ENCODE data around the gene LRRC47.

DNA sequence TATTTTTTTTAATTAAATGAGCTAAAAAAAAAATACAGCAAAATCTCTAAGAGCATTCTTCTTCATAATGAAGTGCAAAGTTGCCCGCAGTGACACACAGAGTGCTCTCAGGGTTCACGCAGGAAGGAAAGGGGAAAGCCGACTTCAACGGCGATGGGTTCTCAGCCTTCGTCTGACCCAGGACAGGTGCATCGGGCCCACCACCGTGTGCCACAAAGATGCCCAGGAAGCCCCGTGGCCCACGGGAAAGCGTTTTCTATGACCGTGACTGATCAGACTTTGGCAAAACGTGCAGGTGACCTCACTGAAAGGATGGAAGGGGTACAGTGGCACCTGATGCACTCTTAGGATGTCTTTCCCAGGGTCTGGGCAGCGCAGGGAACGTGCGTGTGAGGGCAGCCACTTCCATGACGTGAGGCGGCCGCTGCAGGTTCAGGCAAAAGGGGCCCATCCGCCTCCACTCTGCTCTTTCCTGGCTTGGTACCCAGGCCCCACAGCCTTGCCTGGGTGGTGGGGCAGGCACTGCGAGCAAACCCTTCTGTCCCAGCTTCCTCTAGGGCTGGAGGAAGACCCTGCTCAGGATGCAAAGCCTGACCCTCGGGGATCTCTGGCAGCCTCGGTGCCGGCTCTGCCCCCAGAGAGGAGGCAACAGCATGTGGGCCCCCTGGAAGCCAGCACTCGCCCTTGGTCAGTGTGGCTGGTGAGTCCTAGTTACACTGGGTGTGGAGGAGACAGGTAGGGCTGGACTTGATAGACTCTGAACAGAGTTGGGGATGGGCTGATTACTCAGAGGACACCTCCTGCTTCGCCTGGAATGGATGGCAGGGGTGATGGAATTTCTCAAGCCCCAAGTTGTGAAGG is 8.3 kb downstream of the LRRC47 start:
- TF ChIP-seq ZFP30 (CRISPR knock-in tag; IDR thresholded peaks at IDR 0.05) (no peak), RARB (CRISPR knock-in tag; IDR thresholded peaks at IDR 0.05) (no peak)
- TF ChIP-seq, protein P1, sequence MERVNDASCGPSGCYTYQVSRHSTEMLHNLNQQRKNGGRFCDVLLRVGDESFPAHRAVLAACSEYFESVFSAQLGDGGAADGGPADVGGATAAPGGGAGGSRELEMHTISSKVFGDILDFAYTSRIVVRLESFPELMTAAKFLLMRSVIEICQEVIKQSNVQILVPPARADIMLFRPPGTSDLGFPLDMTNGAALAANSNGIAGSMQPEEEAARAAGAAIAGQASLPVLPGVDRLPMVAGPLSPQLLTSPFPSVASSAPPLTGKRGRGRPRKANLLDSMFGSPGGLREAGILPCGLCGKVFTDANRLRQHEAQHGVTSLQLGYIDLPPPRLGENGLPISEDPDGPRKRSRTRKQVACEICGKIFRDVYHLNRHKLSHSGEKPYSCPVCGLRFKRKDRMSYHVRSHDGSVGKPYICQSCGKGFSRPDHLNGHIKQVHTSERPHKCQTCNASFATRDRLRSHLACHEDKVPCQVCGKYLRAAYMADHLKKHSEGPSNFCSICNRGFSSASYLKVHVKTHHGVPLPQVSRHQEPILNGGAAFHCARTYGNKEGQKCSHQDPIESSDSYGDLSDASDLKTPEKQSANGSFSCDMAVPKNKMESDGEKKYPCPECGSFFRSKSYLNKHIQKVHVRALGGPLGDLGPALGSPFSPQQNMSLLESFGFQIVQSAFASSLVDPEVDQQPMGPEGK (CRISPR knock-in tag; IDR thresholded peaks at IDR 0.05; ENCODE audit: borderline replicate concordance): no peak

Measured in SK-N-SH treated with all-trans-retinoic acid at 6 μM for 48 hours (cell line).